Renal cortex interstitium (tissue), 11 donors: Measurements from ENCODE around the gene NANOS1. TPM values are rescaled to one million over a fixed set of nuclear protein-coding genes. Genes with fewer than 3 reads are reported as not detected.
A peak's percentile ranks its signal among the peaks of the same experiment; 100 is the strongest.

Experiments used
- DNase-seq, 11 donors: peaks; one replicate each; pipeline ENCODE4 v3.0.0-alpha.2; 2013; ENCODE audit warnings: low read depth in 9 of 11, low spot score in 4 of 11; ENCODE audit errors: extremely low read depth in 1 of 11
- polyA plus RNA-seq, 3 donors: library from polyadenylated mRNA; unstranded; fragments of 120-200 nt; gene quantifications; one replicate each; pipeline ENCODE4 v1.2.1, GENCODE V29; 2013; ENCODE audit not compliant: insufficient read length in 3 of 3

The NANOS1 gene
- polyA plus RNA-seq, 3 donors: 3.2 to 4.8 (median 4.1) TPM

DNA sequence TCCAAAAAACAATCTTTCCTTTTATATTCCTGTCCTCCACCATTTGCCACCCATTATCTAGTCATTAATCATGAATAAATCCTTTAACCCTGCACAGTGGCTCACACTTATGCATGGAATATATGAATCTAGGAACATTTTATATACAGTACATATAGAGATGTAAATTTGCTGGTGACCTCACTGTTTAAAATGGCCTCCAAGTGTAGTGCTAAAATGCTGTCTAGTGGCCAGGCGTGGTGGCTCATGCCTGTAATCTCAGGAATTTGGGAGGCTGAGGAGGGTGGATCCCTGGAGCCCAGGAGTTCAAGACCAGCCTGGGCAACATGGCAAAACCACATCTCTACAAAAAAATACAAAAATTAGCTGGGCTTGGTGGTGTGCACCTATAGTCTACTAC lies 9.6 kb downstream of the NANOS1 start:
- DNase-seq: no peak

DNA sequence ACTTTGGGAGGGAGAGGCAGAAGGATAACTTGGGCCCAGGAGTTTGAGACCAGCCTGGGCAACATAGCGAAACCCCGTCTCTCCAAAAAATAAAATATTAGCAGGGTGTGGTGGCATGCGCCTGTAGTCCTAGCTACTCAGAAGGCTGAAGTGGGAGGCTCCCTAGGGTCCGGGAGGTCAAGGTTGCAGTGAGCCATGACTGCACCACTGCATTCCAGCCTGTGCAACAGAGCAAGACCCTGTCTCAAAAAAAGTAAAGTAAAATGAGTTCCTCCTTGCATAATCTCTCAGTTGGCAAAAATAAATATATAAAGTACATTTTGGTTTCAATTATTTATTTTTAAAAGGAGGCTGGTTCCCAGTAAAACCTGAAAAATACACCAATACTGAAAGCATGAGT lies 11.8 kb downstream of the NANOS1 start:
- DNase-seq: peak in 2 of 11 donors; percentile 15 to 33

DNA sequence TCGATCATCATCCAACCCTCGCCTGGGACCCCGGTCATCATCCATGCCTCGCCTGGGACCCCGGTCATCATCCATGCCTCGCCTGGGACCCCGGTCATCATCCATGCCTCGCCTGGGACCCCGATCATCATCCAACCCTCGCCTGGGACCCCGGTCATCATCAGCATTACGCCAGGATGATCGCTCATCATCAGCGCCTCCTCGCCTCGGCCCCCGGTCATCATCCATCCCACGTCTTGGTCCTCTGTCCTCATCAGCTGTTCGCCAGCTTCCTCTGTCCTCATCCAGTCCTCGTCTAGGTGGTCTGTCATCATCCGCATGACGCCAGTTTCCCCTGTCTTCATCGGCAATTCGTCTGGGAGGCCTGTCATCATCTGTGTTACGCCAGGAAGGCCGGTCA lies 12.7 kb downstream of the NANOS1 start:
- no peak for DNase-seq

DNA sequence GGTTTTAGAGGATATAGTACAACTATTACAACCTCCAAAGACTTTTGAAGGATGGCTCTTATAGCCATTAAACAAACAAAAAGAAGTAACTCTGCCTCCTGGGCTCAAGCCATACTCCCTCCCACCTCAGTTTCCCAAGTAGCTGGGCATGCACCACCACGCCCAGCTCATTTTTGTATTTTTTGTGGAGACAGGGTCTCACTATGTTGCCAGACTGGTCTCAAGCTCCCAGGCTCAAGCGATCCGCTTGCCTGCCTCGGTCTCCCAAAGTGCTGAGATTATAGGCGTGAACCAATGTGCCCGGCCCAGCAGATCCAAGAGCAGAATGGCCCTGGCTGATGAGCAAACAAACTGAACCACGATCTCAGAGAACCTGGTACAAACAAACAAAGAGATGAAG lies 16.0 kb downstream of the NANOS1 start:
- DNase-seq: no peak

DNA sequence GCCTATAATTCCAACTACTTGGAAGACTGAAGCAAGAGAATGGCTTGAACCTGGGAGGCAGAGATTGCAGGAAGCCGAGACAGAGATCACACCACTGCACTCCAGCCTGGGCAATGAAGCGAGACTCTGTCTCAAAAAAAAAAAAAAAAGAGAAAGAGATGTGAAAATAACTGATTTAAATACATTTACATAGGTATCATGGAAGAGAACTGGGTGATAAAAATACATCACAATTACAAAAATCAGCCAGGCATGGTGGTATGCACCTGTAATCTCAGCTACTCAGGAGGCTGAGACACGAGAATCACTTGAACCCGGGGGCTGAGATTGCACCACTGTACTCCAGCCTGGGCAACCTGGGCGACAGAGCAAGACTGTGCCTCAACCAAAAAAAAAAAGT lies 19.8 kb downstream of the NANOS1 start:
- no peak for DNase-seq

DNA sequence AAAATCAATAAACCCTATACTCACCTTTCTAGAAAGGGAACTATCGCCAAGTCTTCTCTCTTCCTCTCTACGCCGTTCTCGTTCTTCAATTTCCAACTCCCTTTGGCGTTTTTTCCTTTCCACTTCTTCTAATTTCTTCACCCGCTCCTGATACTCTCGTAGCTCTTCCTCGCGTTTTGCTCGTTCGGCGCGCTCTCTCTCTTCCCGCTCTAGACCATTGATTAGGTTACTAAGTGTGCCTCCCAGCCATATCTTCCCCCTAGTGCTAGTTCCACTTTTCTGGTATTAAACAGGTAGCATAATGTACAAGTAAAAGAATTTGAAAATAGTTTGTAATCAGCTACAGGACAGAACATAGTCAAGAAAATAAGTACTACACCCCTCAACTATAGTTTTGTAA lies 20.3 kb downstream of the NANOS1 start:
- DNase-seq: no peak

DNA sequence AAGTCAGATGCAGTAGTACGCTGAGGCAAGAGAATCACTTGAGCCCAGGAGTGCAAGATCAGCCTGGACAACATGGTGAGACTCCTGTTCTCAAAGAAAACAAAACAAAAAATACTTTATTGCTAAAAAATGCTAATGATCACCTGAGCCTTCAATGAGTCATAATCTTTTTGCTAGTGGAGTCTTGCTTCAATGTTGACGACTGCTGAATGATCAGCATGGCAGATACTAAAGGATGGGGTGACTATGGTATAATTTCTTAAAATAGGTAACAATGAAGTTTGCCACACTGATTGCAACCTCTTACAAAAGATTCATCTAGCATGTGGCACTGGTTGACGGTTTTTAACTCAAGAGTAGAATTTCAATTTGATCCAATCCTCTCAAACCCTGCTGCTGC lies 22.3 kb downstream of the NANOS1 start:
- no peak for DNase-seq

DNA sequence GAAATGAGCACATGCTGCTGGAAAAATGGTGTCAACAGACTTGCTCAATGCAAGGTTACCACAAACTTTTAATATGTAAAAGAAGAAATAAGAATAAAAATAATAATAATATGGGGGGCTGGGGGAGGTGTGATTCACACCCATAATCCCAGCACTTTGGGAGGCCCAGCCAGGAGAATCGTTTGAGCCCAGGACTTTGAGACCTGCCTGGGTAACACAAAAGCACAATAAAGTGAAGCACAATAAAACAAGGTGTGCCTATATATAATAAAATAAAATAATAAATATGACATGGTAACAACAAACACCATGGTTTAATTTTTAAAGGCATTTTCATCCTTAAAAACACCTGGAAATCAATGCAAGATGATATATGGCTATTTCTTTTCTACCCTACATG lies 26.0 kb downstream of the NANOS1 start:
- no peak for DNase-seq

DNA sequence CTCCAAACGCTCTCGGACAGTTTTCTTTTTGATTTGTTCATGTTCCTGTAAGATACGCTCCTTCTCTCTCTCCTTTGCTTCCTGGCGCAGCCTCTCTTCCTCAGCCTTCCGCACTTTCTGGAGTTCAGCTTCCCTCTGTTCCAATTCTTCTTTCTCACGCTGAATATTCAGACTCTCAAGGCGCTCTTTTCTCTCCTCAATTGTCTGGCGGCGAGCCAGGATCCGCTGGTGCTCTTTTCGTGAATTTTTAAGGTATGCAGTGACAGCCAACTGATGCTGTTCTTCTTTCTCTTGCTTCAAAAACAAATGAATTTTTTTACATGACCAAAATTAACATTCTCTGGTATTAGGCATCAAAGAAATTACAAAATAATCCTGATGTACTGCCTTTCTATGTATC lies 28.5 kb downstream of the NANOS1 start:
- no peak for DNase-seq

DNA sequence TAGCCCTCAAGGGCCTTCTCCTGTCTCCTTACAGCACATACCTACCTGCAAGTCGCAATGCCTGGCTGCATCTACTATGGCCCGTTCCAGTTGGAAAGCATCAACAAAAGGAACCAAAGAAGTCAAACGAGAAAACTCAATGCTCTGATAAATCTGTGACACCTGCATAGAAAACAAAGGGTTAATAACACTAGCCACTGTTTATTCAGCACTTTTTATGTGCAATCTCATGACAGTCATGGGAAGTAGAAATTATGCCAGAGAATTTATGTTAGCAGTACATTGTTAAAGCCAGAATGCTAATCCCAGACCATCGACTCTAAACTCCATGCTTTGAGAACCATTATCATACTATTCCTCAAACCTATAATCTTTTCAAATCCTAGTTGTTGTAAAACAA lies 30.0 kb downstream of the NANOS1 start:
- DNase-seq: no peak

DNA sequence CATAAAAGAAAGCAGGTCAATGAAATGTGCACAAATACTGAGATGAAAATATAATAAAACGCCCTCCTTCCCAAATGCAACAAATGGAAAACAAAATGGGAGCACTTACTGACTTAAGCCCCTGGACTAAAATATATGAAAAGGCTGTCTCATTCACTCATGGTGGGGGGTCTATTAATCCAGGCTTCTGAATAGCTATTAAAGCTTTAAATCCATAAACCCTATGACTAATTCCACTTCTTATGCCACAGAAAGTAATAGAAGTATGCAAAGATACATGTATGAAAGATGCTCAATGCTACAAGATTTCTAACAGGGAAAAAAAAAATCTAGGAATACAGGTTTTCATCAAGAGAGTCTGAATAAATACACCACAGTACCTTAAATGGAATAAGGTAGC lies 30.6 kb downstream of the NANOS1 start:
- DNase-seq: no peak

DNA sequence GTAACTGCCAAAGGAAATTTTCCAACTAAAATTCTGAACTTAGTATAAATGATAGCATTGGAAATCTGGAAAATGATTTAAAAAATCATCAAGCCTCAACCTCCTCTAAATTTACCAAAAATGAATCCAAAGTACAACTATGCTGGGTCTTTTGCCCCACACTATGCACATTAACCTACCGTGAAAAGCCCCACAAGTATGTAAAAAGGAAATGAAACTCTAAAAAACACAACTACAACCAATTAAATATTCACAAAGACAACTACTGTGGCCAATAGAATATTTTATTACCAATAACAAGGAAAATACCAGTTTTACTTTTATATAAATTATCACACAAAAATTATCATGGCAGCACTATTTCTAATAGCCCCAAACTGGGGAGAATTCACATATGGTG lies 31.8 kb downstream of the NANOS1 start:
- DNase-seq: no peak

DNA sequence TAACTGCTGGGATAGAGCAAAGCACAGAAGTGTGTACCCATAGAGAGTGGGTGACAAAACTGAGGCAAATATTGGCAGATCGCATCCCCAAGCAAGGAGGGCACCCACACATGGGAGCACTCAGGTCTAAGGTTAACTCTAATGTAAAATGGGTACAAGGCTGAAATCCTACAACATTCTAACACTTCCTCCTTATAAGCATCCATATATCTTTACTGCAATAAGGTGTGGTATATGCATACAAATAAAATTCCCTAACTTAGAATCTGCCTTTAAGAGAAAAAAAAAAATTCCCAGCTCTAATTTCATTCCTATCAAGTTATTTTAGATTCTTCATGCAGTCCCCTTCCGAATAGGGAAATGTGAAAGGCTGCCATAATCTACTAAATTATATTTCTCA lies 32.4 kb downstream of the NANOS1 start:
- no peak for DNase-seq

DNA sequence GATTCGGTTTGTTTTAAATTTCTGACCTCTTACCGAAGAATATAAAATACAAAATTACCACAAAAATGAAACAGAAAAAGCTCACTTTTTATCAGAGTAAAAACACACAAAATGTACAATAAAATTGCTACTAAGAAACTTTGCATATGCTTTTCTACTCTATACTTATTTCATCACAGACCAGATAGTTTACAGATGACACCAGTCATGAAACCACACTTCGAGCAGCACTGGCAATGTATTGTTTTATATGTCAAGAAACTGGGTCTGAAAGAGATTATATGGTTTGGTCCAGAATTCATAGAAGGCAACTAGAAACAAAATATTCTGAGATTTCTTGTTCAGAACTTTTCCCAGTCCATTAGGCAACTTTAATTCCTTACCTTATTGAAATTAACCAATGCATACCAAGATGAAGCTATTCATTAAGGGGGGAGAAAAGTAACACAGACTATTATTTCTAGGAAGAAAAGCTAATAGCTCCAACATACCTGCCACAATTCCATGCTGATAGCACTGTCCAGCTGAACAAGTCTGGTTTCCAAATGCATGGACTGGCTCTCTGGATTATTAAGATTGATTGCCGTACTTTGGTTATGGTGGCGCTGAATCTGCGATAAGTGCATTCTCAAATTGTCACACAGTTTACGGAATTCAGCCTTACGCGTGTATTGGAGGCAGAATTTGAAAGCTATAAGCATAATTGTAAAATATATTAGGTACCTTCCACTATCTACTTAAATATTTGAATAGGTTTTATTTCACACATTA lies 41.1 kb downstream of the NANOS1 start:
- DNase-seq: no peak

DNA sequence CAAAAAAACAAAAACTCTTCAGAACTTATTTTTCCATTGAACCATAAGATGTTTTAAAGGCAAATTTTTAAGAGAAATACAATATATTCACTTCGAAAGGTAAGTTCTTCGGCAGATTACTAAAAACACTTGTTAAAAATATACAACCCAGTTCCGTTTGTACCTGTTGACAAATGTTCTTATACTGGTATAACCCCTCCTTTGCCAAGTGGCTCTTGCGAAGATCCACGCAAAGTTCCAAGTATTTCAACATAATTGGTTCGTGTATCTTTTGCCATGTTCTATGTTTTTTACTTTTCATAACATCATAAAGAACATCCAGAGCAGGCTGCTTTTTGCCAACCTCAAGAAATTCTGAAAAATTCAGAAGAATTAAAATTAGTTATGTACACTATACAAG lies 44.1 kb downstream of the NANOS1 start:
- DNase-seq: no peak

DNA sequence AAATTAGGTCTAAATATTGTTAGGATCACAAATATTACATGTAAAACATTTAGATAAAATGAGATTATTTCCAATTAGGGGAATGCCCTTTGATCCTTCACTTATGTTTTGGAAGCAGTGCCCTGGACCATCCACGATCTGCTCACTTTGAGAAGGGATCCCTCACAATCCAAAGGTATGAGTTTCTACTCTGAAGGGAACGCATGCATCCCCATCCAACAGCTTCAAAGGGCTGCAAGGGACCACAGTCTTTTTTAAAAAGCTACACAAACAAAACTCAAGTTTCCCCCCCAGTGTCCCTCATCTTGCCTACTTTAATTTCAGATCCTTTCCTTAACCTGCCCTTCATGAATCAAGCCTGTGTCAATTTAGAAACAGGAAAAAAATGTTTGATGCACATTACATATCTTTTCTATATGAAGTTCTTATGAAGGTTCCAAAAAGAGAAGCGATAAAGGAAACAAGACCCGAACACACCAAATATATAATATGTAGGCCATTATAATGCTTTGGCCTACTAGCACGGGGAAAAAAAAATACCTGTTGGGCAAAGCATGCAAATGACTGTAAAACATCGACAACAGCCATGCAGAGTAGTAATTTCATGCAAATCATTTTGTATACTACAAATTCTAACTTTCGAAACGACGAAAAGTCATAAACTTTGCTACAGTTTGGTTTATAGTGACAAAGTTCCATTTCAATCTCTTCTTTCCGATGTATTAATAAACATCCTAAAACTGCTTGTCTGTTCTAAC lies 49.1 kb downstream of the NANOS1 start:
- no peak for DNase-seq

DNA sequence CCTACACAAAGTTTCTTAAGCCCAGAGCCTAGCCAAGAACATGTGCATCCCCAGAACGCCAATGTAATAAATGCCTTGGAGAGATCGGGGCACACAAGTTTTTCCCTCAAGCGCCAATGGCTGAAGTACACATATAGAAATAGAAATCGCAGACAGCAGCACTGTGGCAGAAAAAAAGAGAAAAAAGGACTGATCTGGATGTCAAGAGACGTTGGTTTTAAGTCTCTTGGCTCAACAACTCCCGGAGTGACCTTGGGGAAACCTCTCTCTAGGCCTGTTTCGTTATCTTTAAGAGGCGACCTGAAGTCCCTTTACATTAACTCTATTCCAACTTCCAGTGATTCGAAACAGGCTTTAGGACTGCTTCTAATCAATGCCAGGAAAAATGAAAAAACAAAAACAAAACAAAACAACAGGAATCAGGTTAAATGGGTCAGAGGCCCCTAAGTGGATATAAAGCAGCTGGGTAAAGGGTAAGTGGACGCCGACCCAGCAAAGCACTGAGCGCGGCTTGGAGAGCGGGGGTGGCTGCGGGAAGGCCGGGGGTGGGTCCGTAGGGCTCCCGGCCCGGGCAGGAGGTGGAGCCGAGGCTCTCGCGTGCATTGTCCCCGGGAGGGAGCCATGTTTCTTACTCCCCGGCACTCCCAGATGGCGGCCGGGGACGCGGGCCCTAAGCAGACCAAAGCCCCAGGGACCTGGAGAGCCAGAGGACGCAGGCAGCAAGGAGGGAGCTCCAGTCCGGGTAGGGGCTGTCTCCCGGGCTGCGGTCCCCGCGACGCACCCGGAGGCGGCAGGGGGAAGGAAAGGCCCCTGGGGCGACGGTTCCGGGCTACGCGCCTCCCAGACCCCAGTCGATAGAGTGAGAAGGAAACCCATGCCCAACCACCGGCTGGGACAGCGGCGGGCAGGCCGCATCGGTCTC lies 50.3 kb downstream of the NANOS1 start:
- peak in 9 of 11 donors; percentile 41 to 72 (median 61) for DNase-seq

DNA sequence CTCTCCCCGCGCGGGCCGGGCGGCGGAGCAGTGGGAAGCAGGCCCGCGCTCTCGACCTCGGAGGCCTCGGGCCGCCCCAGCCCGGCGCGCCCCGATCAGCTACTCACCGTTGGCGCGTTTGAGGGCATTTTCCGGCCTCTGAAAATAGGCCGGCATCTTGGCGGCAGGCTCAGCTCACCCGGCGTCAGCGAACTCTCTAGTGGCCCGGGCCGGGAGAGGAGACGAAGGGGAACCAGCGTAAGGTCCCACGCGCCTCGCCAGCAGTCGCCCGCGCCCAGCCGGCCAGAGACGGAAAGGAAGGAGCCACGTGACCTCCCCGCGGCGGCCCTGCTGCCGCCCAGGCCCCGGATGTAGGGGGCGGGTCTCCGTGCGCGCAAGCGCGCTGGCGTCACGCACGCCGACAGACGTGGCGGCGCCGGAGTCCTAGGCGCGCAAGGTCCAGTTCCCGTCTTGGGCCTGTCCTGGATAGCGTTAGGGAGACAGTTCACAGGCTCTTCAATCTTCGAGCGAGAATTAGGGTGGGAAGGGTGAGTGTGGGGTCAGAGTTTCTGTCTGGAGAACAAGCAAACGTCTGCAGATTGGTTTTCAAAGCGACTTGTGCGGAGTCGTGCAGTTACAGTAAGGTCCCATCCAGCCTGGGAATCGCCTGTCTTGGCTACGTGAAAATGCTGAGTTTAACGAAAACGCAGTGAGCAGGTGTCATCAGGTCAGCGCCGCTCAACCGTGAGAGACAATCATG lies 51.2 kb downstream of the NANOS1 start, which contains the start of gene EIF3A:
Gene EIF3A, minus strand, starts transcription at position 297 of the 739 bp plus-strand sequence. Its CDS starts 141 bp downstream, at position 156.
- peak; percentile 85 to 95 (median 89) for DNase-seq
